T-helper 2 cell treated with Interferon-gamma antibody and Interleukin-4, amounts not matched to agents 5 μg/mL and 100 μg/mL, for 36 hours (primary cell): ENCODE results near the gene SNAP47.
A peak's percentile ranks its signal among the peaks of the same experiment; 100 is the strongest.

Experiments
- DNase-seq: peaks from one replicate; pipeline ENCODE4 v3.0.0; 2021; ENCODE audit warnings: low spot score
- H3K27ac Mint-ChIP-seq: one replicate; pipeline ENCODE4 v1.8.0; 2021; ENCODE audit warnings: mild to moderate bottlenecking, mixed read lengths
- H3K27me3 Mint-ChIP-seq: one replicate; pipeline ENCODE4 v1.8.0; 2021; ENCODE audit warnings: low read depth, mixed read lengths
- H3K36me3 Mint-ChIP-seq: one replicate; pipeline ENCODE4 v1.8.0; 2021; ENCODE audit warnings: low read depth, mixed read lengths
- H3K4me1 Mint-ChIP-seq: one replicate; pipeline ENCODE4 v1.8.0; 2021; ENCODE audit warnings: low read depth, mixed read lengths
- H3K4me3 Mint-ChIP-seq: one replicate; pipeline ENCODE4 v1.8.0; 2022; ENCODE audit warnings: mild to moderate bottlenecking, moderate library complexity, mixed read lengths
- H3K9me3 Mint-ChIP-seq: one replicate; pipeline ENCODE4 v1.8.0; 2021; ENCODE audit warnings: mixed read lengths

The SNAP47 gene

GRCh38 chr1:227765261-227766014, 30.2 kb downstream of the SNAP47 start:
- Mint-ChIP-seq H3K9me3 (no peaks in the 10 kb centered on the region), H3K27ac (peak overlapping the region; percentile 86), H3K36me3 (peaks cover 41% of the 10 kb centered on the region), H3K4me1 (peaks cover 68% of the 10 kb centered on the region), H3K27me3 (no peaks in the 10 kb centered on the region), H3K4me3 (peak overlapping the region; percentile 77)
- DNase-seq: no peak

- H3K4me3 Mint-ChIP-seq: peak overlapping the region; percentile 77
- DNase-seq: peak; percentile 81
- H3K9me3 Mint-ChIP-seq: no peaks in the 10 kb centered on the region
- peak overlapping the region; percentile 86 for H3K27ac Mint-ChIP-seq
- H3K36me3 Mint-ChIP-seq: peaks cover 37% of the 10 kb centered on the region
- H3K4me1 Mint-ChIP-seq: peaks cover 64% of the 10 kb centered on the region
- no peaks in the 10 kb centered on the region for H3K27me3 Mint-ChIP-seq
These were observed 30.9 kb downstream of the SNAP47 start for GRCh38 chr1:227766015-227766634.

- peaks cover 58% of the 10 kb centered on the region for H3K4me1 Mint-ChIP-seq
- H3K27me3 Mint-ChIP-seq: no peaks in the 10 kb centered on the region
- H3K9me3 Mint-ChIP-seq: no peaks in the 10 kb centered on the region
- H3K36me3 Mint-ChIP-seq: peaks cover 31% of the 10 kb centered on the region
- peak overlapping the region; percentile 77 for H3K4me3 Mint-ChIP-seq
- no peak for DNase-seq
- H3K27ac Mint-ChIP-seq: peak overlapping the region; percentile 86
These were observed 31.5 kb downstream of the SNAP47 start for GRCh38 chr1:227766653-227767277.

GRCh38 chr1:227767401-227768124, 32.3 kb downstream of the SNAP47 start:
- DNase-seq: no peak
- no peaks in the 10 kb centered on the region for H3K27me3 Mint-ChIP-seq
- peak overlapping the region; percentile 77 for H3K4me3 Mint-ChIP-seq
- H3K27ac Mint-ChIP-seq: peak overlapping the region; percentile 57
- no peaks in the 10 kb centered on the region for H3K9me3 Mint-ChIP-seq
- H3K4me1 Mint-ChIP-seq: peaks cover 56% of the 10 kb centered on the region
- H3K36me3 Mint-ChIP-seq: peaks cover 33% of the 10 kb centered on the region

- peak overlapping the region; percentile 34 for H3K27ac Mint-ChIP-seq
- DNase-seq: no peak
- H3K4me3 Mint-ChIP-seq: peak overlapping the region; percentile 77
- peaks cover 52% of the 10 kb centered on the region for H3K4me1 Mint-ChIP-seq
- peaks cover 33% of the 10 kb centered on the region for H3K36me3 Mint-ChIP-seq
- H3K27me3 Mint-ChIP-seq: no peaks in the 10 kb centered on the region
- H3K9me3 Mint-ChIP-seq: no peaks in the 10 kb centered on the region
These were observed 32.8 kb downstream of the SNAP47 start for GRCh38 chr1:227768125-227768439.

- peaks cover 49% of the 10 kb centered on the region for H3K4me1 Mint-ChIP-seq
- no peak for DNase-seq
- peak overlapping the region; percentile 22 for H3K27ac Mint-ChIP-seq
- no peaks in the 10 kb centered on the region for H3K9me3 Mint-ChIP-seq
- H3K27me3 Mint-ChIP-seq: no peaks in the 10 kb centered on the region
- no peak overlapping the region for H3K4me3 Mint-ChIP-seq
- H3K36me3 Mint-ChIP-seq: peaks cover 33% of the 10 kb centered on the region
These were observed 33.4 kb downstream of the SNAP47 start for GRCh38 chr1:227768640-227769039.

- Mint-ChIP-seq H3K36me3 (peaks cover 32% of the 10 kb centered on the region), H3K27me3 (no peaks in the 10 kb centered on the region), H3K4me3 (no peak overlapping the region), H3K4me1 (peaks cover 50% of the 10 kb centered on the region), H3K9me3 (no peaks in the 10 kb centered on the region), H3K27ac (no peak overlapping the region)
- DNase-seq: no peak
These were observed 34.1 kb downstream of the SNAP47 start for GRCh38 chr1:227769047-227769935.

GRCh38 chr1:227769936-227770494, 34.8 kb downstream of the SNAP47 start:
- H3K4me3 Mint-ChIP-seq: no peak overlapping the region
- no peak overlapping the region for H3K27ac Mint-ChIP-seq
- no peaks in the 10 kb centered on the region for H3K27me3 Mint-ChIP-seq
- no peak for DNase-seq
- peaks cover 46% of the 10 kb centered on the region for H3K4me1 Mint-ChIP-seq
- no peaks in the 10 kb centered on the region for H3K9me3 Mint-ChIP-seq
- peaks cover 32% of the 10 kb centered on the region for H3K36me3 Mint-ChIP-seq

- Mint-ChIP-seq H3K36me3 (peaks cover 32% of the 10 kb centered on the region), H3K27me3 (no peaks in the 10 kb centered on the region), H3K9me3 (no peaks in the 10 kb centered on the region), H3K4me3 (no peak overlapping the region), H3K4me1 (peaks cover 38% of the 10 kb centered on the region), H3K27ac (no peak overlapping the region)
- DNase-seq: no peak
These were observed 35.6 kb downstream of the SNAP47 start for GRCh38 chr1:227770812-227771211.

GRCh38 chr1:227771326-227771725, 36.1 kb downstream of the SNAP47 start:
- H3K4me3 Mint-ChIP-seq: no peak overlapping the region
- no peaks in the 10 kb centered on the region for H3K9me3 Mint-ChIP-seq
- H3K27me3 Mint-ChIP-seq: no peaks in the 10 kb centered on the region
- no peak overlapping the region for H3K27ac Mint-ChIP-seq
- no peak for DNase-seq
- peaks cover 28% of the 10 kb centered on the region for H3K36me3 Mint-ChIP-seq
- H3K4me1 Mint-ChIP-seq: peaks cover 33% of the 10 kb centered on the region

- Mint-ChIP-seq H3K27ac (no peak overlapping the region), H3K4me1 (peaks cover 29% of the 10 kb centered on the region), H3K27me3 (no peaks in the 10 kb centered on the region), H3K9me3 (no peaks in the 10 kb centered on the region), H3K4me3 (no peak overlapping the region), H3K36me3 (peaks cover 27% of the 10 kb centered on the region)
- no peak for DNase-seq
These were observed 36.5 kb downstream of the SNAP47 start for GRCh38 chr1:227771771-227772170.

GRCh38 chr1:227773558-227773957, 38.3 kb downstream of the SNAP47 start:
- Mint-ChIP-seq H3K36me3 (peaks cover 17% of the 10 kb centered on the region), H3K4me3 (no peak overlapping the region), H3K27me3 (no peaks in the 10 kb centered on the region), H3K27ac (peak overlapping the region; percentile 88), H3K4me1 (peaks cover 16% of the 10 kb centered on the region), H3K9me3 (no peaks in the 10 kb centered on the region)
- no peak for DNase-seq
